SKM-1 treated with dmso at 0.1 percent for 144 hours (cell line): ENCODE data around the gene SYCP2L.
"Not testable (repeated sequence)": the region's sequence is repeated elsewhere in the genome, so short reads cannot be mapped to it uniquely, and the experiment has no call there.

Source experiments
- DNase-seq: peaks from one replicate; lab custom pipeline; 2025; ENCODE audit not compliant: unreplicated experiment; lab: John Stamatoyannopoulos, UW

Gene SYCP2L

DNA sequence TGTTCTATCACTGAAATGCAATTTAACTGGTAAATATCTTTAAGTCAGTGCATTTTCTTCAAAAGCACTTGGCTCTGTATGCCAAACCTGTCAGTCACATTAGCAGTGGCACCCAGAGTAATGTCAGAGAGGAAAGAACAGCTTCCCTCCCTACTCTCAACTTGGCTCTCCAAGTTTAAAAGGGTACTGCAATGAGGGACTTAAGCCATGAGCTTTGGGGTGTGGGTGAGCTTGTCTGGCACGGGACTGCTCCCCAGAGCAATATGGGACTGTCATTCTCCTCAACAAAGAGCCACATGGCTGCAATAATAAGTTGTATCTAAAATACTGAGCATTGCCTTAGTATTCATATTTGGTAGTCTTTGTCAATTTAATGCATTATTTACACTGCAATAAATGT lies 9.0 kb upstream of the SYCP2L start:
- DNase-seq: no peak

DNA sequence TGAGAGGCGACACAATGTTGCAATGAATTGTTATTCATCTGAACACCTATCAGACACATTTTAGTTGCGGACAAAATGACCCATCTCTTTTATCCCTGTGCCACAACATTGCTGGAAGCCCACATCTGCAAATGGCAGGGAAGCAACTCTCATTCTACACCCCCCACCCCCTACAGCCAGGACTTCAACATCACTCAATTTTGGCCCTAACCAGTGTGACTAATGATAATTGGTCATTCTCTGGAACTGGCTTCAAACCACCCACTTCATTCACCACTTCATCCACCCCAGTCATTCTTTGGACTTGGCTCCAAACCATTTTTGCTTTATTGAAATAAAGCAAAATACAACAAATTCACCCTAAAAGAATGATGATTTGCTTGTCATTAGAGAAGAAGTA lies 6.5 kb upstream of the SYCP2L start:
- no peak for DNase-seq

DNA sequence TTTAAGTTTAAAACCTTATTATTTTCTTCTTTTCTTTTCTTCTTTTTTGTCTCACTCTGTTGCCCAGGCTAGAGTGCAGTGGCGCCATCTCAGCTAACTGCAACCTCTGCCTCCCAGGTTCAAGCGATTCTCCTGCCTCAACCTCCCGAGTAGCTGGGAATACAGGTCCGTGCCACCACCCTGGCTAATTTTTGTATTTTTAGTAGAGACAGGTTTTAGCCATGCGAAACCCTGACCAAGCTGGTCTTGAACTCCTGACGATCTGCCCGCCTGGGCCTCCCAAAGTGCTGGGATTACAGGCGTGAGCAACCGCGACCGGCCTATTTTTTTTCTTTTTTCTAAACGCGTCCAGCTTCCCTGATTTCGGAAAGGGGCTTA lies 4.6 kb upstream of the SYCP2L start:
- not testable (repeated sequence) for DNase-seq

DNA sequence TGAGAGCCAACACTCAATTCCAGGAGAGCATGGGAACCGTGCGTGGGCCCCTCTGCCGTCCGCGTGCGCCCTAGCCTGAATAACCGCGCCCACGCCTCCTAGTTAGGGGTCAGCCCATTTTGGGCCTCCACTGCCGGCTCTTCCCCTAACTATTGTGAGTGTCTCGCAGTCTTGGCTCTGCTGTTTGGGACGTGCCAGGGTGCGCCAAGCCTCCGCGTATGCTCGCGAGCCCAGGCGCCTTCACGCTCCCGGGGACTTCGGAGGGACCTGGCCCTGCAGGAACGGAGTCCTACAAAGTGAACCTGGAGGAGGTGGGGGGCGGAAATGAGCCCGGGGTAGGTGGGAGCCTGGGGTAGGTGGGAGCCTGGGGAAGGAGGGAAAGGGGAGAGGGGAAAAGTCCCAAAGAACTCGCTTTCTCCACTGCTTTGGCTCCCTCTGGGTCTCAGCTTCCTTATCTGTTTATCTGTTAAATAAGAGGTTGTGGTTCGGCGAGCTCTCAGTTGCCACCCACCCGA lies 4.1 kb upstream of the SYCP2L start:
- no peak for DNase-seq

DNA sequence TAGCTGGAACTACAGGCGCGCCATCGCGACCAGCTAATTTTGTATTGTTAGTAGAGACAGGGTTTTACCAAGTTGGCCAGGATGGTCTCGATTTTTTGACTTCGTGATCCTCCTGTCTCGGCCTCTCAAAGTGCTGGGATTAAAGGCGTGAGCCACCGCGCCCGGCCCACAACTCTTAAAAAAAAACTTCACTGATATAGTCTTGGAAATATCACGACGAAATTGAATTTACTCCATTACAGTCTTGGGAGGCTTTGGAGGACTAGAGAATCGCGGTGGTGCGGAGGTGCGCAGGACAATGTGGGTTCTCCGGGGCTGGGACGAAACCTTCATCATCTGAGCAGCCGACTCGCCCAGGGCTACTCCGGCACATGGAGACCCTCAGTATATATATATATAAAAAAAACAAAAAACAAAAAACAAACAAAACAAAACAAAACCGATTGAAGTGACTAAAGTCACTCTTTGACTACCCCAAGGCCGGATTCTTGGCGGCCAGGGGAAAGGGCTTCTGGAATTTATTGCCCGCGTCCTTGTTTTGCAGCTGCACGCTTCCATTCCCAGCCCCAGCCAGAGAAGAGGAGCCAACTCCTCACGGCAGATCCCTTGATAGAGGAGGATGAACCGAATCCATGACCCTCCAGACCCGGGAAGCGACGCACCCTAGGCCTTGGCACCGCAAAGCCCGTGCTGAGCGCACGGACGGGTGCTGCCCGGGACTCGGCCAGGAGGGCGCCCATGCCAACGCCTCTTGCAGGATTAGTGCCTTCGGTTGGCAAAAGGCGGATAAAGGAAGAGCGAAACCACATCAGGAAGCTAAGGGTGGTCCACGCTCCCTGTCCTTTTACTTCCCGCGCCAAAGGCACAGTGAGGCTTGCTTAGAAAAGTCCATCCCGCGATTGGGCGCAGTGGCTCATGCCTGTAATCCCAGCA lies 3.3 kb upstream of the SYCP2L start:
- DNase-seq: no peak

DNA sequence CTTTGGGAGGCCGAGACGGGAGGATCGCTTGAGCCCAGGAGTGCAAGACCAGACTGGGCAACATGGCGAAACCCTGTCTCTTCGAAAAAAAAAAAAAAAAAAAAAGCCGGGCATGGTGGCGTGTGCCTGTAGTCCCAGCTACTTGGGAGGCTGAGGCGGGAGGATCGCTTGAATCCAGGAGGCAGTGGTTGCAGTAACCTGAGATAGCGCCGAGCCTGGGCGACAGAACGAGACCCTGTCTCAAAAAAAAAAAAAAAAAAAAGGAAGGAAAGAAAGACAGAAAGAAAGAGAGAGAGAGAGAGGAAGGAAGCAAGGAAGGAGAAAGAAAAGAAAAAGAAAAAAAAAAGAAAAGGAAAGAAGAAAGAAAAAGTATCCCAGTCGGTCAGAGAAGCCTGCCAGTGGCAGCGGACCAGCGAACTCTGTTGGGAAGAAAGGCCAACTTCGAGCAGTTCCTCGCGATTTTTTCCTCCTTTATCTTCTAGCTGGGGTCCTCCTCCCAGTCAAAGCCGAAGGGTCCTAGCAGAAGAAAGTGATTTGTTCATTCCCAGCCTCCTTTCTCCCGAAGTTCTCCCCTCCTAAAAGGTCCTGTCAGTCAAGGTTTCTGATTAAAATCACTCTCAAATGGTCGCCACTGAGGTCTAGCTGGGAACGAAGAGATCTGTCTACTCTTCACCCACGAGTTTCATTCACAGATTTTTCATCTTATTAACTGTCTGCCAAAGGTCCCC lies 2.4 kb upstream of the SYCP2L start:
- no peak for DNase-seq

DNA sequence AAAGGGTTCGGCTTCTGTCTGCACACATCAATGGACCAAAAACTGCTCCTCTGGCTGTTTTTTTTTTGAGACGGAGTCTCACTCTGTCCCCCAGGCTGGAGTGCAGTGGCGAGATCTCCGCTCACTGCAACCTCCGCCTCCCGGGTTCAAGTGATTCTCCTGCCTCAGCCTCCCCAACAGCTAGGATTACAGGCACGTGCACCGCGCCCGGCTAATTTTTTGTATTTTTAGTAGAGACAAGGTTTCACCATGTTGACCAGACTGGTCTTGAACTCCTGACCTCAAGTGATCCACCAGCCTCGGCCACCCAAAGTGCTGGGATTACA lies 524 bp upstream of the SYCP2L start:
- DNase-seq: not testable (repeated sequence)

DNA sequence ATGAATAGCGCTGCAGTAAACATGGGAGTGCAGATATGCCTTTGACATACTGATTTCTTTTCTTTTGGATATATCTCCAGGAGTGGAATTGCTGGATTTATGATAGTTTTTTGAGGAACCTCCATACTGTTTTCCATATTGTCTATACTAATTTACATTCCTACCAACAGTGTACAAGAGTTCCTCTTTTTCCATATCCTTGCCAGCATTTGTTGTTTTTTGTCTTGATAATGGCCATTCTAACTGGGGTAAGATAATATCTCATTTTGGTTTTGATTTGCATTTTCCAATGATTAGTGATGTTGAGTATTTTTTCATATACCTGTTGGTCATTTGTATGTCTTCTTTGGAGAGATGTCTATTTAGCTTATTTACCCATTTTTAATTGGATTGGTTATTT lies 3.3 kb downstream of the SYCP2L start:
- no peak for DNase-seq

DNA sequence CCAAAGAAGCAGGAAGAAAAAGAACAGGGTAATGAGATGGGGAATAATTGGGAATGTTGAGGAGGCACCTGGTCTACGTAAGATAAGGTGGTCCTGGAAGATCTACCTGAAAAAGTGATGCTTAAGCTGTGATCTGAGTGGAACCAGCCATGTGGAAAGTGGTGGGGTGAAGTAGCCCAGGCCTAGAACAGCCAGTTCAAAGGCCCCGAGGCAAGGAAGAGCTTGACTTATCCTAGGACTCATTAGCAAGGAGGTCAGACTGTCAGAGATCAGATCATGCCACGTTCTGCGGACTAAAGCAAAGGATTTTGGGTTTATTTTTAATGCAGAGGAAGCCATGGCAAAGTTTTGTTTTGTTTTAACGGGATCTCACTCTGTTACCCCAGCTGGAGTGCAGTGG lies 5.1 kb downstream of the SYCP2L start:
- no peak for DNase-seq

DNA sequence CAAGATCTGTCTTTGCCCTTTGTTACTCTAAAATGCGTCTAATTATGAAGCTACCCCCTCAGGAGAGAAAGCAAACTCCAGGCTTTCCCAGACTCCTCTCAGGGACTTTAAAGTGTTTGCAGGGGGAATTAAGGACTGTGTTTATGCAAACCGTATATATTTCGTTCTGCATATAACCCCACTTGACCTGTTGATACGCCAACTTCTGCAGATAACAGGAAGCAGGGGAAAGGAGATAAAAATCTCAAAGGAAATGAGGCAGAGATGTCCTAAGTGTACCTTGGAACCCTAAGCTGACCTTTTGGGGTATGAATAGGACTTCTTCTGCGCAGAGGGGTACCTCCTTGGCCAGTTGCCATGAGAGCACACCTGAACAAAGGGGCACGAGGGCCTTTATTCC lies 8.1 kb downstream of the SYCP2L start:
- DNase-seq: no peak

DNA sequence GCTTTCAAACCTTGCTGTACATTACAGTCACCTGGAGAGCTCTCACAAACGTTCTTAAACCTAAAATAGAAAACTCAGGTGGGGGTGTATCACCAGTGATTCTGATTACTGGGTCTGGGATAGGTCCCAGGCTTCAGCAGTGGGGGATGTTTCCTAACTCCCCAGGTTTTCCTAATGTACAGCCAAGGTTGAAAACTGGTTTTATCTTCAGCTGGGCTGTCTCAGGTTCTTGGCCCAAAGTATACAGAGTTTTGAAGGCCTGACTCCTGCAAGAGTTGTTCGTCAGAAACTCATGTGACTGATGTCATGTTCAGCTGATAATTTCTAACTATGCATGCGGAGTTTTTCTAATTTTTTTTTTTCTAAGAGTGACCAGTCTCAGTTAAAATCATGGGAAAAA lies 9.8 kb downstream of the SYCP2L start:
- no peak for DNase-seq

DNA sequence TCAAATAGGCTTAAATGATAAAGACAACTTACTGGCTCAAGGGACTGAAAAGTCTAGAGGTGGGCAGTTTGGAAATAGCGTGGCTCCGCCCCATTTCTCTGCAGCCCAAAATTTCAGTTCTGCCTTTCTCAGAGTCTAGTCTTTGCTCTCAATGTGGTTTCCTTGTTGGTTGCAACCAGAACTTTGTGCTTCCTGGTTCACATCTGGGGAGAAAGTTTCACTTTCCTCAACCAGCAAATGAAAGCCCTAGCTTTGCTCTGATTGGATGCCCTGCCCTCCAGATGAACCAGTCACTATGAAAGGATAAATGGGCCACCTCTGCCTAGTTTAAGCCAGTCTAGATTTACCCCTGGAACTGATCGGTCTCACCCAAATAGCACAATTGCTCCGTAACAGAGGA lies 14.9 kb downstream of the SYCP2L start:
- peak; percentile 90 for DNase-seq

DNA sequence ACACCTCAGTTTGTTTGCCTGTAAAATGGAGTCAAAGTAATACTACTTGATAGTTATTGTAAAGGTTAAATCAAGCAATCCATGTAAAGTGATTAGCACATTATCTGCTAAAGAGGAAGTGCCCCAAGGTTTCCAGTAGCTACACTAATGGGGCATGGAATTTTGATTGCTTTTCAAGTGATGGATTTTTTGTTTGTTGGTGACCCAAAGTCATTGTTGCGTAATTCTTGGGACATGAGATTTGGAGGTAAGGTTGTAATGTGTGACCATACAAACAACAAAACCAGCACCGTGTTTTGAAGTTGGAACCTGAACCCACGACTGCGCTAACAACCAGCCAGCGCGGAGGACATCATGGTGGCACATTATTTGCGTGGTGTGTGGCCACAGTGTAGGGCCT lies 17.2 kb downstream of the SYCP2L start:
- DNase-seq: no peak

DNA sequence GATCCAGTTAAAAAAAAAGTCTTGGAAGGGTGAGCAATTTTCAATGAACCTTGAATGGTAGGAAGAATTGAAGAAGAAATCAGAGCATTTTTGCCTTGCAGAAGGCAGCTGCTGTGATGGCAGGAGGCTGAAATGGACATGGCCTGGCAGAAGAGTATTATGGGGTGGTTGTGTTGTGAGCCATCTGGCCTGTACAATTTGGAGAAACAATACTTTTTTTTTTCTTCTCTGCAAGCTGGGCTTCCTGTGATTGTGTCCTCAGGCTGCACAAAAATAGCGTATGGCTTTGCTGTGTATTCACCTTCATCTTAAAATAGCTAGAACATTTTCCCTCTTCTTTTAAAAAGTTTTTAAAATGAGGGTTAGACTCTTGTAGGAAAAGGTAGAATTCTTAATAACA lies 21.4 kb downstream of the SYCP2L start:
- no peak for DNase-seq

DNA sequence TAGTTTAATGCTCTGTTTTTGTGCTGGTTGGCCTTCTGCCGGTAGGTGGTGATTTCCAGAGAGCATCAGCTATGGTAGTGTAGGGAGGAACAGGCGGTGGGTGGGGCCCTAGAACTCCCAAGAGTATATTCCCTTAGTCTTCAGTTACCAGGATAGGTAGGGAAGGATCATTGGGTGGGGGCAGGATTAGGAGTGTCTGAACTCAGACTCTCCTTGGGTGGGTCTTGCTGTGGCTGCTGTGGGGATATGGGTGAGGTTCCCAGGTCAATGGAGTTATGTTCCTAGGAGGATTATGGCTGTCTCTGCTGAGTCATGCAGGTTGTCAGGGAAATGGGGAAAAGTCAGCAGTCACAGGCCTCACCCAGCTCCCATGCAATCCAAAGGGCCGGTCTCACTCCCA lies 32.7 kb downstream of the SYCP2L start:
- not testable (repeated sequence) for DNase-seq

DNA sequence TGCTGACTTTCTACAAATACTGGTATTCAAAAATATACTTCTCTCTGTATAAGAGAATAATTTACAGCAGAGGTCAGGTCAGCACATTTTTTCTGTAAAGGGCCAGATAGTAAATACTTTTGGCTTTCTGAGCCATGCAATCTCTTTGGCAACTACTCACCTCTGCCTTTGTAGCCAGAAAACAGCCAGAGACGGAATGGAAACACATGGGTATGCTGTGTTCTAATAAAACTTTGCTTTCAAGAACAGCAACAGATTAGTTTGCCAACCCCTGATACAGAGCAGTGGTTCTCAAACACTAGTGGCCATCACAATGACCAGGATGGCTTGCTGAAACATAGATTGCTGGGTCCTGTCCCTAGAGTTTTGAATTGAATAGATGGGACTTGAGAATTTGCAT lies 46.3 kb downstream of the SYCP2L start:
- no peak for DNase-seq

DNA sequence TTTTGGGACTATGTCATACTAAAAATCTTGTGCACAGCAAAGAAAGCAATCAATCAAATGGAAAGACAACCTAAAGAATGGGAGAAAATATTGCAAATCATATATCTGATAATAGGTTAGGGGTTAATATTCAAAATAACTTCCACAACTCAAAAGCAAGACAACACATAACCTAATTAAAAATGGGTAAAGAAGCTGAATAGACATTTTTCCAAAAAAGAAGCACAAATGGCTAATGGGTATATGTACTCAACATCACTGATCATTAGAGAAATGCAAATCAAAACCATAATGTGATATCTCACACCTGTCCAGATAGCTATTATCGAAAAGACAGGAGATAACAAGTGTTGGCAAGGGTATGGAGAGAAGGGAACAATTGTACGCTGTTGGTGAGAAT lies 53.0 kb downstream of the SYCP2L start:
- no peak for DNase-seq

DNA sequence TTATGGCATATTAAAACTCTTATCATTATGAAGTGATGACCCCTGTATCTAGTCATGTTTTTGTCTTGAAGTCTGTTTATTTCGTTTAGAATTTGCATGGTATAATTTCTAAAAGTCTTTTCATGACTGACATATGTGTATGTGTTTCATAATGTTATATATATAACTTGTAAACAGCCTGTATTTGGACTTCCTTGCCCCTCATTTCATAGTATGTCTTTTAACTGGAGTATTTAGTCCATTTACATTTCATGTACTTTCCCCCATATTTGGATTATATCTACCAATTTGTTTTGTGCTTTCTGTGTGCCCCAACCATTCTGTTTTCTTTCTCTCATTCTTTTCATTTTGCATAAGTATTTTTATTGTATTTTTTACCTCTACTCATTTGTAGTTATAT lies 59.0 kb downstream of the SYCP2L start:
- DNase-seq: no peak

DNA sequence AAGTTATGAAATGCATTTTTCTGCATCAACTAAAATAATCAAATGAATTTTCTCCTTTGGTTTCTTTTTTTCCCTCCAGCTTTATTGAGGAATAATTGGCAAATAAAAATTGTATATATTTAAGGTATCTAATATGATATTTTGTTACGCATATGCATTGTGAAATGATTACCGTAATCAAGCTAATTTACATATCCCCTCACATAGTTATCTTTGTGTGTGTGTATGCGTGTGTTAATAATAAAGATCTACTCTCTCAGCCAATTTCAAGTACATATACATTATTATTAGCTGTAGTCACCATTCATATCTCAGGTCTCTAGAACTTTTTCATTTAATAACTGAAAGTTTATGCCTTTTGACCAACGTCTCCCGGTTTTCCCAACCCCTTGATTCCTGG lies 61.1 kb downstream of the SYCP2L start:
- DNase-seq: no peak

DNA sequence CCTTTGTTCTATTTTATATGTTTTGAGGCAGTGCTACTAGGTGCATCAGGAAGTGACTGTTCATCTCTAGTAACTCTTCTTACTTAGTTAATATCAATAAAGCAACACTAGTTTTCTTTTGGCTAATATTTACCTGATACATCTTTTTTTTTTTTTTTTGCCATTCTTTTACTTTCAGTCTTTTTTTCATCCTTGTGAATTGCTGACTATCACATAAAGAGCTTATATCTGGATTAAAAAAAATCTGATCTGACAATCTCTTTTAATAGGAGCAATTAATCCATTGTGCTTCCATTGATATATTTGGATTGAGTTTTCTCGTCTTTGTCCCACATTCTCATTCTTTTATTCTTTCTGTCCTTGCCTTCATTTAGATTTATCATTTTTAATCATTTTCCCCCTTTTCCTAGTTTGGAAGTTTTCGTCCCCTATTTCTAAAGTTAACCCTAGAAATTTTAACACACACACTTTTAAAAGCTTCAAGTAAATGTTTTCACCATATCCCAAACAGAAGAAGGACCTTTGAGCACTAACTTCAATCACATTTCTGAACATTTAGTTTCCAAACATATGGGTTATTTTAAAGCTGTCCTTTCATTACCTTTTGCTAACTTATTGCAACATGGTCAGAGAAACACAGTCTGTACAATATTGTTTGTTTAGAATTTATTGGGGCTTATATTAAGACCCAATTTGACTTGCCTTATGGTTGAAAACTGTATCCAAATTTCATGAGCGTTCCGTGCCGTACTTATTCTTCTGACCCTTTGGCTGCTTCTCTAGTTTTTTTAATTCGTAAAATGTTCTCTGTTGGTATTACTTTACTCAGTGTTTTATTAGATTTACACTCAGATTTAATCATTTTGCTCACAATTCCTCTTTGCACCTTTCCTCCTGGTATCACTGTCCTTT lies 63.0 kb downstream of the SYCP2L start:
- DNase-seq: no peak

DNA sequence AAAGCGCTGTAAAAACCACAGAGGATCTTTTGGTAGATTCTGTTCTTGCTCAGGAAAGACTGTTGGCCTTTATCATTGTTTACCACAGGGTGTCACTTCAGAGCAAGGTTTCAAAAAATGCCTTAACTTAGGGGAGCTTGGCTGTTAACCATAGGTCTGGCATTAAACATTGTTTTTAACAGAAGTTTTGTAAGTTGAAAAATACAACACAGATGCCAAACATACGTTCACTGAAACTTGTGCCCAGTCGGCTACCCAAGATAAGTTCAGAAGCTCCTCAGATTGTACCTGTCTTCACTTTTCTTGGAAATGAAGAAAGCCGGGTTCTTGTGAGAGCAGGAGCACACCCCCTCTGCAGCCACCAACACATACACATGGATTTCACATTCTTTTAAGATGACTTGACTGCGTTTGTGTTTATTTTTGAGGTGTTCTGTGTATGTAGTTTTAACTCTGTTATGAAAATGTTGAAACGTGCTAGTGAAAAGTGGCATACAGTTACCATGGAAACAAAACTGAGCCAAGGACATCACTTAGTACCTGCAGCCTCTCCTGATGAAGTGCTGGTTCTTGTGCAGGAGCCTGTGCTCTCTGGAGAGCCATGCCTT lies 64.9 kb downstream of the SYCP2L start:
- DNase-seq: no peak
